ENCODE data around the gene CPLX1.

DNA sequence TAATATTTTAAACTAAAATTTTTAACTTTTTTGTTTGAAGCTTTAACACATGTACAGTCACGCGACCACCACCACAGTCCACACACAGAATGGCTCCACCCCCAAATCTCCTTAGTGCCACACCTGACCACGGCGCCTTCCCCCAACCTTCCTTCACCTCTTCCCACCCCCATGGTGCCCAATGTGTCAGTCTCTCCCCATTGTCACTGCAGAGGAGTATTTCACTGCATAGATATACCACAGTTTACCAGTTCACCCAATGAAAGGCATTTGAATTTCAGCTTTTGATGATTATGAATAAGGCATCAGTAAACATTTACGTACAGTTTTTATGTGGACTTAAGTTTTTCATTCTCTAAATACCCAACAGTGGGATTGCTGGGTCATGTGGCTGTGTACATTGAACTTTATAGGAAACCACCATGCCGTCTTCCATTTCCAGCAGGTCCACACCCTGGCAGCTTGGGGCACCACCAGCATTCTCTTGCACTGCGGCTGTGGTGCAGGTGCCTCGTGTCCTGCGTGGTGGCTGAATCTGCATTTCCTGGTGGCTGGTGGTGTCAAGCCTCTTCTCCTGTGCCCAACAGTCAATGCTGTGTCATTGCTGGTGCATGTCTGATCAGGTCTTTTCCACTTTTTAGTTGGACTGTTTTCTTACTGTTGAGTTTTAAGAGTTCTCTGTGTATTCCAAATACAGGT, 49.0 kb downstream of the CPLX1 start:
- TF ChIP-seq CTCF (IDR thresholded peaks at IDR 0.05) (no peak), POLR2A (IDR thresholded peaks at IDR 0.05) (no peak)

Measured in adrenal gland (tissue), 5 donors.